D721Med (cell line): ENCODE results near the gene AGXT.

Source experiments
- DNase-seq: peaks from one replicate; pipeline ENCODE4 v3.0.0; 2011; ENCODE audit warnings: low spot score; ENCODE audit not compliant: insufficient read length
- FAIRE-seq: peaks from 2 replicates; lab custom pipeline; 2011; peaks lifted over from hg19 to GRCh38; lab: Jason Lieb, UNC
- TF ChIP-seq, protein P1 (sequence below): IDR thresholded peaks from 2 replicates; pipeline ENCODE4 v1.5.1; 2012; ENCODE audit warnings: mild to moderate bottlenecking, control low read depth; ENCODE audit not compliant: insufficient read depth; ENCODE audit errors: missing control alignments

The AGXT gene

DNA sequence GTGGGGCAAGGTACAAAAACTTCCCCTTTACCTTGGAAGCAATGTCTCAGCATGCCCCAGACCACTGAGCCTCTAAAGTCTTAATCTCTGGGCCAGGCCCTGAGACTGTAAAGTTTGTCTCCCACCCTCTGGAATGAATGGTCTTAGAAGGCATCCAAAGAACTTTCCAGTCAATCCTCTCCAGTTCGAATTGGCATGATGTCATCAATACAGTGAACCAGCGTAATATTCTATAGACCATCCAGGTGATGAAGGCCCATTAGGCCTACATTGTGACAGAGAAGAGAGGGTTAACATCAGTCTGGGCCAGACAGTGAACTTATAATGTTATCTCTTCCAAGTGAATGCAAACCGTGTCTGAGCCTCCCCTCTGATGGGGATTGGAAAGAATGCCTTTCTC lies 16.1 kb downstream of the AGXT start:
- TF ChIP-seq, protein P1, sequence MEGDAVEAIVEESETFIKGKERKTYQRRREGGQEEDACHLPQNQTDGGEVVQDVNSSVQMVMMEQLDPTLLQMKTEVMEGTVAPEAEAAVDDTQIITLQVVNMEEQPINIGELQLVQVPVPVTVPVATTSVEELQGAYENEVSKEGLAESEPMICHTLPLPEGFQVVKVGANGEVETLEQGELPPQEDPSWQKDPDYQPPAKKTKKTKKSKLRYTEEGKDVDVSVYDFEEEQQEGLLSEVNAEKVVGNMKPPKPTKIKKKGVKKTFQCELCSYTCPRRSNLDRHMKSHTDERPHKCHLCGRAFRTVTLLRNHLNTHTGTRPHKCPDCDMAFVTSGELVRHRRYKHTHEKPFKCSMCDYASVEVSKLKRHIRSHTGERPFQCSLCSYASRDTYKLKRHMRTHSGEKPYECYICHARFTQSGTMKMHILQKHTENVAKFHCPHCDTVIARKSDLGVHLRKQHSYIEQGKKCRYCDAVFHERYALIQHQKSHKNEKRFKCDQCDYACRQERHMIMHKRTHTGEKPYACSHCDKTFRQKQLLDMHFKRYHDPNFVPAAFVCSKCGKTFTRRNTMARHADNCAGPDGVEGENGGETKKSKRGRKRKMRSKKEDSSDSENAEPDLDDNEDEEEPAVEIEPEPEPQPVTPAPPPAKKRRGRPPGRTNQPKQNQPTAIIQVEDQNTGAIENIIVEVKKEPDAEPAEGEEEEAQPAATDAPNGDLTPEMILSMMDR: no peak
- DNase-seq (no peak), FAIRE-seq (no peak)

DNA sequence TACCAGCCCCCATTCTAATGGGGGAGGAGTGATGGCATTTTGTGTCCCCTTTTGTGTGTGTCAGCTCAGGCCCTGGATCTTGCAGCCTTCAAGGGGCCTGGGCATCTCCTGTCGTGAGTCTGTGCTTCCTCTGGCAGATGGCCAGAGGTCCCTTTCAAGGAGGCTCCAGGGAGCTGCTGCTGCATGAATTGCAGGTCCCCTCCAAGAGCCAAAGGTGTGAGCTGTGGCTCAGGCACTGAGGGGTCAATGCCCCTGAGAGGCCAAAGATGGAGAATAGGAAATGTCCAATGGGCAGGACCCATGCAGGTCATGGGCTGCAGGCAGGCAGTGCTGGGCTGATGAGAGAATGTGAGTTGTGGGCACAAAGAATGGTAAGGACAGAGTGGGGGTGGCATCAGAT lies 16.9 kb downstream of the AGXT start:
- FAIRE-seq (no peak), DNase-seq (no peak)
- TF ChIP-seq, protein P1: no peak

GRCh38 chr2:240886023-240886565 lies 17.5 kb downstream of the AGXT start:
- FAIRE-seq (no peak), DNase-seq (no peak)
- TF ChIP-seq, protein P1: no peak

GRCh38 chr2:240886678-240887609 lies 18.3 kb downstream of the AGXT start:
- TF ChIP-seq, protein P1: no peak
- no peak for FAIRE-seq
- no peak for DNase-seq

DNA sequence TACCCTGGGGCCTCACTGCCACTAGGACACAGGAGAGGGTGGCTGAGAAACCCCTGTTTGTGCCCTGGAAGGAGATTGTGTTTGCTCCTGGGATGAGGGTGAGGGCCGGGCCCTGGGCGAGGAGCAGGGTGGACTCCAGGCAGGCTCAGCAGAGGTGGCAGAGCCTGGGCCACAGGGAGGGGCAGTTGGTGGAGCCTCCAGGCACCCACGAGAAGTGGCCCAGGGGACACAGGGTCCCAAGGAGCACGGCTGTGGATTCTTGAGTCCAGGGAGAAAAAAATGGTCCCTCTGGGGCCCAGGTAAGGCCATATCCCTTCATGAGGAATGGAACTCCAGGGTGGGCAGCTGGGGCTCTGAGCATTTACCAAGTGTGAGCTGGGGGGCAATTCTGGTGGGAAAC lies 19.0 kb downstream of the AGXT start:
- TF ChIP-seq, protein P1: no peak
- no peak for FAIRE-seq
- no peak for DNase-seq

DNA sequence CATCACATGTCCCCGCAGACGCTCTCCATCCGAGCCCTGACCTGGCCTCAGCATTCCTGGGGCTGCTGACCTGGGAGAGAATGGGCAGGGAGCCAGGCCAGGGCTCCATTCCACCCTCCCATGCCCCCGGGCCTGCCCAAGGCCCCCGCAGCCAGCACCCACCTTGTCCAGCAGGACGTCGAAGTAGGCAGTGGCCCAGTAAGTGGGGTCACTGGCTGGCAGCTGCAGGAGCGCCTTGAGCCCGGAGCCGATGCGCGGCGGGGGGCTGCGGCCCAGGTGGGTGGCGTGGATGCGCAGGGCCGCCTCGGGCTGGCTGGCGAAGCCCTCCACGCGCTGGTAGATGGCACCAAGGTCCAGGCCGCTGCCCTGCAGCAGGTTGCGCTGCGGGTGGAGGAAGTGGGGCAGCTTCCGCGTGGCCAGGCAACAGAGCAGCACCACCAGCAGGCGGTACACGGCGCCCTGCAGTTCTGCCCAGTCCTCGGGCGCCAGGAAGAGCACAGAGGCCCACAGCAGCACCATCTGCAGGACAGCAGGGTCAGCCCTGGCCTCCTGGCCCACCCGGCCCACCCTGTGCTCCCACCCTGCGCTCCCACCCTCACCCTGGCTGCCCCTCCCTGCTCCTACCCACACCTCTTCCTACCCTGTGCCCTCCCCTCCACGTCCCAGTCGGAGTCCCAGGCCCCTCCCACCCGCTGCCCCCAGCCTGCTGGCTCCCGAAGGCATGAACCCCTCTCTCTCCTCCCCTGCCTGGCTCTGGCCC lies 19.7 kb downstream of the AGXT start:
- TF ChIP-seq, protein P1: no peak
- no peak for FAIRE-seq
- no peak for DNase-seq
